Activated CD4-positive, alpha-beta memory T cell treated with anti-CD3 and anti-CD28 coated beads for 36 hours (primary cell): ENCODE data around the gene AKAP5. TPM values are rescaled to one million over a fixed set of nuclear protein-coding genes. Genes with fewer than 3 reads are reported as not detected.
A peak's percentile ranks its signal among the peaks of the same experiment; 100 is the strongest.

Experiments used
- CTCF ChIA-PET: fragments of 350-600 bp; sonication (Branson Sonifier 250); formaldehyde crosslinking; loops from one replicate; lab custom pipeline; 2021; ENCODE audit warnings: antibody characterized with exemption, inconsistent platforms; lab: Charles Lee
- POLR2A ChIA-PET: fragments of 350-600 bp; sonication (Branson Sonifier 250); formaldehyde crosslinking; loops from one replicate; lab custom pipeline; 2021; ENCODE audit warnings: antibody characterized with exemption; lab: Charles Lee
- DNase-seq: peaks from one replicate; pipeline ENCODE4 v3.0.0-alpha.2; 2020
- H3K27ac Mint-ChIP-seq: one replicate; pipeline ENCODE4 v1.8.0; 2021; ENCODE audit warnings: mixed read lengths
- H3K27me3 Mint-ChIP-seq: one replicate; pipeline ENCODE4 v1.8.0; 2021; ENCODE audit warnings: mixed read lengths
- H3K36me3 Mint-ChIP-seq: one replicate; pipeline ENCODE4 v1.8.0; 2021; ENCODE audit warnings: mixed read lengths
- H3K4me1 Mint-ChIP-seq: one replicate; pipeline ENCODE4 v1.8.0; 2021; ENCODE audit warnings: low read depth, mixed read lengths
- H3K4me3 Mint-ChIP-seq: one replicate; pipeline ENCODE4 v1.8.0; 2021; ENCODE audit warnings: mild to moderate bottlenecking, mixed read lengths
- H3K9me3 Mint-ChIP-seq: one replicate; pipeline ENCODE4 v1.8.0; 2021; ENCODE audit warnings: mixed read lengths
- intact Hi-C: fragments of 100-400 bp; cut with micrococcal nuclease; formaldehyde crosslinking; loops from one replicate; pipeline ENCODE4 v1.15.1; 2023
- total RNA-seq, 2 experiments: library from RNA; stranded (reverse); gene quantifications; one replicate each; pipeline ENCODE4 v1.2.3, GENCODE V29; 2021

The AKAP5 gene
- total RNA-seq, 2 experiments from 2014 or later: 0.74 to 1.1 TPM

DNA sequence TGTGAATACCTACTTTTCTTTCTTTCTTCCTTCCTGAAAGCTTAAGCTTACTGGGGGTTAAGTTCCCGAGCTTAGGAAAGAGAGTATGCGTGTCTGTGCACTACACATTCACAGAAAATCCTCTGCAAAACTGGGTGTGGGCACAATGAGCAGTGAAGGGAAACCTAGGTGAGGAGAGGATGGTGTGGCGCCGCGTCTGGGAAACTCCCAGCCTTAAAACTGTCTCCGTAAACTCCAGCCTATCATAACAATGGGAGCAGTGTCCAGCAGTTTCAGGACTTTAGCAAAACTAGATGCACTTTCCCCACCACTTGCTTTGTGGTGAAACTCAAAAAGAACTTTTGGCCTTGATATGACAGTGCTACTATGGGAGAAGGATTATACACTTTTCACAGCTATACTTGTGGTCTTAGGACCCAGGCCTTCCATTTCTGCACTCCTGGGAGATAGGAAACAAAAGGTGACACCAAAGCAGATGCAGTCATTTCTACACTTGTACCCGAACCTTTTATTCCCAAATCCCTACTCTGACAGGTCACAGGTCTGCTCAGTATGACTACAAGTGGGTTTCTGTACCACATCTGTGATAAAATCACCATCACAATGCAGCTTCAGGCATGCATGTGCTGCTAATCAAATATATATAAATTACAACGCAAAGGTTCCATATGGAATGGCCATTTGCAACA is 10.4 kb downstream of the AKAP5 start:
- intact Hi-C loops: loop anchor here (2.0 kb wide), 1 partner anchor 53 kb away; no protein-coding TSS in a partner anchor
- H3K27ac Mint-ChIP-seq: no peak overlapping the region
- no peak for DNase-seq
- H3K4me1 Mint-ChIP-seq: peaks cover 35% of the 10 kb centered on the region
- H3K36me3 Mint-ChIP-seq: no peaks in the 10 kb centered on the region
- ChIA-PET POLR2A (interaction anchor here (0.6 to 1.5 kb wide), 2 partner anchors 8 to 35 kb away, joined by 3 read pairs; no protein-coding TSS in a partner anchor), CTCF (interaction anchor here (0.8 to 6.0 kb wide), 8 partner anchors 9 to 416 kb away, joined by 3 to 71 read pairs (median 4); no protein-coding TSS in a partner anchor)
- H3K4me3 Mint-ChIP-seq: no peak overlapping the region
- no peaks in the 10 kb centered on the region for H3K9me3 Mint-ChIP-seq
- H3K27me3 Mint-ChIP-seq: no peaks in the 10 kb centered on the region

- ChIA-PET POLR2A (interaction anchor here (0.6 kb wide), 1 partner anchor 9 kb away, joined by 3 read pairs; no protein-coding TSS in a partner anchor), CTCF (interaction anchor here (0.8 to 6.0 kb wide), 4 partner anchors 10 to 133 kb away, joined by 3 to 71 read pairs (median 12); no protein-coding TSS in a partner anchor)
- Mint-ChIP-seq H3K27me3 (no peaks in the 10 kb centered on the region), H3K9me3 (no peaks in the 10 kb centered on the region), H3K4me1 (peaks cover 34% of the 10 kb centered on the region), H3K27ac (no peak overlapping the region), H3K36me3 (no peaks in the 10 kb centered on the region), H3K4me3 (no peak overlapping the region)
- intact Hi-C loops: no loop called here
- peak; percentile 37 for DNase-seq
Observed at GRCh38 chr14:64476438-64476837, 11.1 kb downstream of the AKAP5 start.

GRCh38 chr14:64478634-64479250 is 13.4 kb downstream of the AKAP5 start:
- H3K9me3 Mint-ChIP-seq: no peaks in the 10 kb centered on the region
- H3K36me3 Mint-ChIP-seq: no peaks in the 10 kb centered on the region
- ChIA-PET POLR2A (interaction anchor here (1.0 kb wide), 1 partner anchor 26 kb away, joined by 5 read pairs; the partner anchor contains the start of gene ZBTB1), CTCF (interaction anchor here (0.6 to 6.0 kb wide), 33 partner anchors 8 to 177 kb away, joined by 3 to 71 read pairs (median 5); partner anchors contain the start of gene AKAP5)
- no peak overlapping the region for H3K4me3 Mint-ChIP-seq
- no peaks in the 10 kb centered on the region for H3K27me3 Mint-ChIP-seq
- intact Hi-C loops: loop anchor here (1.0 kb wide), 2 partner anchors 48 to 134 kb away; no protein-coding TSS in a partner anchor
- H3K27ac Mint-ChIP-seq: no peak overlapping the region
- no peak for DNase-seq
- peaks cover 36% of the 10 kb centered on the region for H3K4me1 Mint-ChIP-seq

- Mint-ChIP-seq H3K27me3 (no peaks in the 10 kb centered on the region), H3K27ac (no peak overlapping the region), H3K9me3 (no peaks in the 10 kb centered on the region), H3K4me1 (peaks cover 39% of the 10 kb centered on the region), H3K36me3 (peaks cover 35% of the 10 kb centered on the region), H3K4me3 (no peak overlapping the region)
- ChIA-PET CTCF (interaction anchor here (0.9 to 1.1 kb wide), 2 partner anchors 11 to 144 kb away, joined by 3 read pairs; no protein-coding TSS in a partner anchor), POLR2A (interaction anchor here (1.5 kb wide), 1 partner anchor 9 kb away, joined by 4 read pairs; no protein-coding TSS in a partner anchor)
- no peak for DNase-seq
- intact Hi-C loops: no loop called here
Observed at GRCh38 chr14:64488590-64489099, 23.3 kb downstream of the AKAP5 start.

DNA sequence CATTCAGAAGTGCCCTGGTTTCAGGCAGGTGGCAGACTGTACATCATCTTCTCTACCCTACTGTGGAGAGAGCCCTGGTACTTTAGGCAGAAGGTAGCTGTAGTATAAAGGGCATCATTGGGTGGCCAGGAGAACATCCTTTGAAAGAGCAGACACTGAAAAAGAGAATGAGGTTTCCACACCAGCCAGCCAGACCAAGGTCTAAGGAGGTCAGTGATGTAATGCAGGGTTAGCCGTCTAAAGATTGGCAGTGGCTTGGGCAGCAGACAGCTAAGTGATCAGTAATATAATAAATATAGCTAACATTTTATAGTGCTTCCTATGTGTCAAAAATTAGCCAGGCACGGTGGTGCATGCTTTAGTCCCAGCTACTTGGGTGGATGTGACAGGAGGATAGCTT is 26.3 kb downstream of the AKAP5 start:
- peaks cover 26% of the 10 kb centered on the region for H3K36me3 Mint-ChIP-seq
- no peak overlapping the region for H3K4me3 Mint-ChIP-seq
- ChIA-PET POLR2A (interaction anchor here (1.2 to 1.5 kb wide), 2 partner anchors 13 to 14 kb away, joined by 3 read pairs; partner anchors contain the start of gene ZBTB1), CTCF (interaction anchor here (0.6 to 2.9 kb wide), 5 partner anchors 13 to 145 kb away, joined by 3 to 10 read pairs (median 4); no protein-coding TSS in a partner anchor)
- intact Hi-C loops: no loop called here
- H3K4me1 Mint-ChIP-seq: peaks cover 46% of the 10 kb centered on the region
- H3K9me3 Mint-ChIP-seq: no peaks in the 10 kb centered on the region
- no peak for DNase-seq
- no peak overlapping the region for H3K27ac Mint-ChIP-seq
- no peaks in the 10 kb centered on the region for H3K27me3 Mint-ChIP-seq

GRCh38 chr14:64493455-64493854 is 28.2 kb downstream of the AKAP5 start:
- no peaks in the 10 kb centered on the region for H3K9me3 Mint-ChIP-seq
- DNase-seq: no peak
- ChIA-PET CTCF (interaction anchor here (1.0 to 1.6 kb wide), 3 partner anchors 10 to 64 kb away, joined by 3 read pairs; no protein-coding TSS in a partner anchor), POLR2A (interaction anchor here (1.3 to 1.8 kb wide), 3 partner anchors 8 to 26 kb away, joined by 3 to 4 read pairs (median 3); no protein-coding TSS in a partner anchor)
- H3K27me3 Mint-ChIP-seq: no peaks in the 10 kb centered on the region
- H3K27ac Mint-ChIP-seq: no peak overlapping the region
- peaks cover 18% of the 10 kb centered on the region for H3K36me3 Mint-ChIP-seq
- intact Hi-C loops: no loop called here
- H3K4me3 Mint-ChIP-seq: no peak overlapping the region
- peaks cover 55% of the 10 kb centered on the region for H3K4me1 Mint-ChIP-seq

GRCh38 chr14:64495252-64495651 is 30.0 kb downstream of the AKAP5 start:
- peaks cover 69% of the 10 kb centered on the region for H3K4me1 Mint-ChIP-seq
- intact Hi-C loops: no loop called here
- ChIA-PET CTCF (interaction anchor here (0.6 to 3.9 kb wide), 2 partner anchors 16 to 65 kb away, joined by 3 to 29 read pairs; no protein-coding TSS in a partner anchor), POLR2A (interaction anchor here (1.4 kb wide), 1 partner anchor 8 kb away, joined by 3 read pairs; the partner anchor contains the start of gene ZBTB25)
- H3K27ac Mint-ChIP-seq: no peak overlapping the region
- no peak for DNase-seq
- H3K27me3 Mint-ChIP-seq: no peaks in the 10 kb centered on the region
- no peak overlapping the region for H3K4me3 Mint-ChIP-seq
- H3K9me3 Mint-ChIP-seq: no peaks in the 10 kb centered on the region
- peaks cover 20% of the 10 kb centered on the region for H3K36me3 Mint-ChIP-seq

- no peak overlapping the region for H3K4me3 Mint-ChIP-seq
- H3K36me3 Mint-ChIP-seq: peaks cover 22% of the 10 kb centered on the region
- no peak for DNase-seq
- peak overlapping the region; percentile 21 for H3K27ac Mint-ChIP-seq
- CTCF ChIA-PET: interaction anchor here (0.6 to 3.9 kb wide), 5 partner anchors 11 to 141 kb away, joined by 3 to 29 read pairs (median 5); no protein-coding TSS in a partner anchor
- H3K27me3 Mint-ChIP-seq: no peaks in the 10 kb centered on the region
- H3K4me1 Mint-ChIP-seq: peaks cover 70% of the 10 kb centered on the region
- POLR2A ChIA-PET: interaction anchor here (1.8 kb wide), 1 partner anchor 17 kb away, joined by 4 read pairs; no protein-coding TSS in a partner anchor
- no peaks in the 10 kb centered on the region for H3K9me3 Mint-ChIP-seq
- intact Hi-C loops: no loop called here
Observed at GRCh38 chr14:64496764-64497163, 31.5 kb downstream of the AKAP5 start.

DNA sequence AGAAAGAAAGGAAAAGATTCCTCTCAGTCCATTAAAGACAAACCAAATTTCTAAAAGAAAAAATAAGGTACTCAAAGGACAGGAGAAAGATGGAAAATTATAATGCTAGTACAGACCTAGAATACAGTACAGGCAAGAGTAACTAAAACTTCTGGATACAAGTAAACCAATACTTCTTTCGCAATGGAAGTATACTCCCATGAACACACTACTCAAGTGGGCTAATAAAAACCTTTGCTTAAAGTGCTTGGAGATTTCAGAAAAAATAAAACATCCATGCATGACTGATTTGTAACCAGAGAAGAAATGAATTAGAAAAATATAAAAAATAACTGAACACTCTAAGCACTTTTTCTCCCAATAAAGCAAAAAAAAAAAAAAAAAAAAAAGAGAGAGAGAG is 34.8 kb downstream of the AKAP5 start:
- ChIA-PET POLR2A (no interaction called here), CTCF (no interaction called here)
- Mint-ChIP-seq H3K4me3 (peak overlapping the region; percentile 56), H3K27me3 (no peaks in the 10 kb centered on the region), H3K36me3 (peaks cover 24% of the 10 kb centered on the region), H3K4me1 (peaks cover 48% of the 10 kb centered on the region), H3K9me3 (no peaks in the 10 kb centered on the region), H3K27ac (peak overlapping the region; percentile 84)
- no peak for DNase-seq
- intact Hi-C loops: loop anchor here (5.0 to 10.0 kb wide), 3 partner anchors 415 to 1025 kb away; partner anchors contain the start of genes CHURC1 and PPP2R5E

GRCh38 chr14:64501411-64502171 is 36.3 kb downstream of the AKAP5 start:
- Mint-ChIP-seq H3K4me1 (peaks cover 47% of the 10 kb centered on the region), H3K36me3 (peaks cover 31% of the 10 kb centered on the region), H3K9me3 (no peaks in the 10 kb centered on the region), H3K27ac (peak overlapping the region; percentile 98), H3K27me3 (no peaks in the 10 kb centered on the region), H3K4me3 (peak overlapping the region; percentile 95)
- ChIA-PET CTCF (interaction anchor here (0.9 to 3.2 kb wide), 5 partner anchors 9 to 72 kb away, joined by 3 to 27 read pairs (median 5); no protein-coding TSS in a partner anchor), POLR2A (interaction anchor here (1.2 to 2.9 kb wide), 4 partner anchors 8 to 113 kb away, joined by 3 to 18 read pairs (median 5); partner anchors contain the start of gene MTHFD1)
- peak; percentile 18 for DNase-seq
- intact Hi-C loops: loop anchor here (2.0 to 10.0 kb wide), 5 partner anchors 17 to 1027 kb away; partner anchors contain the start of genes CHURC1, MTHFD1 and PPP2R5E
